Mesothelial cell of epicardium (in vitro differentiated cells): Measurements from ENCODE around the gene P2RY14. TPM values are rescaled to one million over a fixed set of nuclear protein-coding genes. Genes with fewer than 3 reads are reported as not detected.

Source experiments
- DNase-seq, 2 experiments: peaks; one replicate each; pipeline ENCODE4 v3.0.0; 2021; ENCODE audit warnings: low spot score in 2 of 2; ENCODE audit not compliant: unreplicated experiment in 2 of 2
- H3K27ac Mint-ChIP-seq: 2 replicates; pipeline ENCODE4 v1.8.0; 2021; ENCODE audit warnings: mixed read lengths
- H3K27me3 Mint-ChIP-seq: 2 replicates; pipeline ENCODE4 v1.8.0; 2021; ENCODE audit warnings: low read depth, mixed read lengths
- H3K36me3 Mint-ChIP-seq: 2 replicates; pipeline ENCODE4 v1.8.0; 2021; ENCODE audit warnings: mixed read lengths
- H3K4me1 Mint-ChIP-seq: 2 replicates; pipeline ENCODE4 v1.8.0; 2021; ENCODE audit warnings: mixed read lengths
- H3K4me3 Mint-ChIP-seq: 2 replicates; pipeline ENCODE4 v1.8.0; 2021; ENCODE audit warnings: mild to moderate bottlenecking, moderate library complexity, mixed read lengths
- H3K9me3 Mint-ChIP-seq: 2 replicates; pipeline ENCODE4 v1.8.0; 2021; ENCODE audit warnings: mixed read lengths
- CTCF ChIP-seq: fragments of 200-600 bp; sonication (generic); IDR thresholded peaks from one replicate; pipeline ENCODE4 v1.5.0; 2021; ENCODE audit warnings: antibody characterized with exemption; ENCODE audit not compliant: unreplicated experiment
- total RNA-seq: library from RNA; stranded (reverse); gene quantifications from 3 replicates; pipeline ENCODE4 v1.2.1, GENCODE V29; 2021

Gene P2RY14
- total RNA-seq, 1 donor from 2014 or later, result not detected

- no peak for TF ChIP-seq CTCF
These were observed 8.7 kb downstream of the P2RY14 start for GRCh38 chr3:151269631-151270030.

DNA sequence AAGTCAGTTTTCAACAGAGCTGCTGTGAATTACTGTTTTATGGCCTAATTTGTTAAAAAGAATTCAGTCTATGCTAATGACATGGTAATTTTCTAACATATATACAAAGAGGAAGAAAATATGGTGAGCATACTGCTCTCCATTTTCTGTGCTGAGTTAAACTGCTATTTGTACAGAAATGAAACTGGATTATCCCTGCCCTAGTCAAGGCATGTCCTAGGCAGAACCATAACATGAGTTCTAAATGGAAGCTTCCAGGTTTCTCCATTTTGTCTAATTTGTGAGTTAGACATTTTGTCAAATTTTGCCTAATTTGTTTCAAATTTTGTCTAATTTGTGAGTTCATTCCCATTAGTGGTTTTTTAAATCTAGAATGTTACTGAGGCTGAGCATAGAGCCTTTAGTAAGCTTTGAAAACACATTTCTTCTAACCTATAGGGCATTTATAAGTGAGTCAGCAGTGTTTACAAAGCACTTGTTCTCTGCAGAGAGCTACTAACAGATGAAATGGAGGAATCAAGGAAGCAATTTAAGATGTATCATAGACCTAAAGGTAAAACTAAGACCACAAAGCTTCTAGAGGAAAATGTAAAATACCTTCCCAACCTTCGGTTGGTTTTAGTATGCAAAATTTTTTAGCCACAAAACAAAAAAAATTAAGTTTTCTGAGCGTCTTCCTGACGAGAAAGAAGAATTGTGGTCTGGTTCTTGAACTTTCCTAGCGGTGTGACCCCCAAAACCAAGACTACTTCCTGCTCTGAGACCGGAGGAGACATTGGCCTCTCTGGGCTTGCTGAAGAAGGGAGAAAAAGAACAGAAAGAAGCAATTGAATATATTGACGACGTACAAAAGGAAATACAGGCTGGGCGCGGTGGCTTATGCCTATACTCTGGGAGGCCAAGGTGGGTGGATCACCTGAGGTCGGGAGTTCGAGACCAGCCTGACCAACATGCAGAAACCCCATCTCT is 9.8 kb downstream of the P2RY14 start:
- Mint-ChIP-seq H3K27ac (no peak overlapping the region), H3K4me1 (peaks cover 7% of the 10 kb centered on the region), H3K4me3 (no peak overlapping the region), H3K9me3 (no peaks in the 10 kb centered on the region), H3K27me3 (no peaks in the 10 kb centered on the region), H3K36me3 (no peaks in the 10 kb centered on the region)
- no peak for DNase-seq
- TF ChIP-seq CTCF, result no peak

More at GRCh38 chr3:151269631-151270030, 8.7 kb downstream of the P2RY14 start:
- Mint-ChIP-seq H3K9me3 (no peaks in the 10 kb centered on the region), H3K36me3 (no peaks in the 10 kb centered on the region), H3K27ac (no peak overlapping the region), H3K27me3 (no peaks in the 10 kb centered on the region), H3K4me3 (no peak overlapping the region), H3K4me1 (no peaks in the 10 kb centered on the region)
- no peak for DNase-seq

- Mint-ChIP-seq H3K36me3 (no peaks in the 10 kb centered on the region), H3K4me1 (peaks cover 13% of the 10 kb centered on the region), H3K9me3 (no peaks in the 10 kb centered on the region), H3K27me3 (no peaks in the 10 kb centered on the region), H3K27ac (no peak overlapping the region), H3K4me3 (no peak overlapping the region)
- TF ChIP-seq CTCF, result no peak
- no peak for DNase-seq
These were observed 11.3 kb downstream of the P2RY14 start for GRCh38 chr3:151267066-151267465.

- H3K4me1 Mint-ChIP-seq, result peaks cover 13% of the 10 kb centered on the region
These were observed 12.5 kb downstream of the P2RY14 start for GRCh38 chr3:151265866-151266265.

DNA sequence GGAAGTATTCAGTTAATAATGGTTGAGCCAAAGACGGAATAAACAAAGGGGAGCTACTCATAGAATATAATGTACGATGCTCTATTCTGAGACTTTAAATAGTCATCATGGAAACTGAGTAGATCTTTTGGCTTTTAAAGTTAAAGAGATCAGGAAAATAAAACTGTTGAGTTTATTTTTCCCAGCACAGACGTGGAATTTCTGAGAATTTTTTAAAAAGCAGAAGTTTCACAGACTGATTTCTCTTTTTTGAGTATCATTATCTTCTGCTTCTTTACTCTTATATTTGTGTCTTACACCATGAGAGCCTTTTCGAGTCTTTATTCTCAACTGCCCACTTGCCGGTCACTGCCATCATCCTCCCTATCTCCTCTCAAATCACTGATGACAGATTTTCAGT is 13.2 kb downstream of the P2RY14 start:
- Mint-ChIP-seq H3K27me3 (no peaks in the 10 kb centered on the region), H3K27ac (no peak overlapping the region), H3K36me3 (peaks cover 3% of the 10 kb centered on the region), H3K9me3 (no peaks in the 10 kb centered on the region), H3K4me3 (no peak overlapping the region), H3K4me1 (peaks cover 13% of the 10 kb centered on the region)
- DNase-seq, result no peak
- no peak for TF ChIP-seq CTCF

More at GRCh38 chr3:151265866-151266265, 12.5 kb downstream of the P2RY14 start:
- H3K27ac Mint-ChIP-seq, result no peak overlapping the region
- no peak overlapping the region for H3K4me3 Mint-ChIP-seq
- no peak for DNase-seq
- peaks cover 1% of the 10 kb centered on the region for H3K36me3 Mint-ChIP-seq
- TF ChIP-seq CTCF, result no peak
- H3K27me3 Mint-ChIP-seq, result no peaks in the 10 kb centered on the region
- no peaks in the 10 kb centered on the region for H3K9me3 Mint-ChIP-seq
